ENCODE data around the gene B3GAT1.

- TF ChIP-seq CTCF (IDR thresholded peaks at IDR 0.05; ENCODE audit: low read depth, low read length, poor library complexity, severe bottlenecking) = no peak
- no peak for TF ChIP-seq EZH2phosphoT487 (IDR thresholded peaks at IDR 0.05; ENCODE audit: borderline replicate concordance, low read length)
Observed at GRCh38 chr11:134352111-134352510, 59.9 kb downstream of the B3GAT1 start.

Data from DOHH2 (cell line).